ENCODE data around the gene DYNLT4.
"Not testable (repeated sequence)": the region's sequence is repeated elsewhere in the genome, so short reads cannot be mapped to it uniquely, and the experiment has no call there.

Gene DYNLT4

DNA sequence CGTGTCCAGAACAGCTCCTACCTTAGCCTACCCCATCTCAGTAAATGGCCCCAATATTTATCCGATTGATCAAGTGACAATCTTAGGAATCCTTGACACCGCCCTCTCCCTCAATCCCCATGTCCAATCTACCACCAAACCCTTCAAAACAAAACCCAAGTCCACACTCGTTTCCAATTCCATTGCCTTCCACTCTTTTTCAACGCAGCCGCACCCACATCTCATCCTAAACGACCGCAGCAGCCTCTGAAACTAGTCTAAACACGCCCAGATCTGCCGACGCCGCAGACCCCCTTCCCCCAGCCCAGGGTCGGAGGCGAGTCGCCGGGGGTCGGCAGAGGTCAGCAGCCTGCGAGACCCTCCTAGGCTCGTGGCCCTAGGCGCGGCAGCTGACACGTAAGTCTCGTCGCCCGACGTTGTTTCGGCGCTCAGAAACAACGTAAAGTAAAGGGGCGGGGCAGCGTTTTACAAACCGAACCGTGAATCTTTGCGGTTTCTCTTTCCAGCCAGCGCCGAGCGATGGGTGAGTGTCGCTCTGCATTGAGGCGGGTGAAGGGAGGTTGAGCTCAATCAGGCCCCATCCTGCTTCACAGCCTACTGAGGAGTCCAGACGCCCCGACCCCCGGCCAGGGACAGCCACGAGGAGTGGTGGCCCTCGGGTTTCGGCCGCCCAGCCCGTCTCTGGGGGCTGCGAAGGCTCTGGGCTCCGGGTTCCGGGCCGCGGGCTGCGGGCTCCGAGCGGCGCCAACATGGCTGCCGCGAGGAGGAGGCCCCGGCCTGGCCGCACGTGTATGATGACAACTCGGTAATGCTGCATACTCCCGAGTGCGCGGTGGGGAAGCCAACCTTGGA, 31.8 kb downstream of the DYNLT4 start, which contains the start of gene RPS8:
TSS of gene RPS8 (plus strand) at position 463 of the 852 bp plus-strand sequence. CDS start at position 520, 57 bp downstream.
- DNase-seq: peak; percentile 14 to 94 (median 86)

DNA sequence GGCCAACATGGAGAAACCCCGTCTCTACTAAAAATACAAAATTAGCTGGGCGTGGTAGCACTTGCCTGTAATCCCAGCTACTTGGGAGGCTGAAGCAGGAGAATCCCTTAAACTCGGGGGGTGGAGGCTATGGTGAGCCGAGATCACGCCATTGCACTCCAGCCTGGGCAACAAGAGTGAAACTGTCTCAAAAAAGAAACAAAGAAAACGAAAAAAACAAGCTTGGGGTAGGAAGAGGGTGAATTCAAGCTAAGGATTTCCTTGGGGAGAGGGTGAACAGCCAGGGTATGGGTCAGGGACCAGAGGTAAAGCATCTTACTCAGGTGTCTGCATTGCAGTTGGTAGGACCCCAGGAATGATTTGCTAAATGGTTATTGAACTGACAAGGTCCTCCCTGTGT, 40.7 kb downstream of the DYNLT4 start:
- DNase-seq: not testable (repeated sequence)

DNA sequence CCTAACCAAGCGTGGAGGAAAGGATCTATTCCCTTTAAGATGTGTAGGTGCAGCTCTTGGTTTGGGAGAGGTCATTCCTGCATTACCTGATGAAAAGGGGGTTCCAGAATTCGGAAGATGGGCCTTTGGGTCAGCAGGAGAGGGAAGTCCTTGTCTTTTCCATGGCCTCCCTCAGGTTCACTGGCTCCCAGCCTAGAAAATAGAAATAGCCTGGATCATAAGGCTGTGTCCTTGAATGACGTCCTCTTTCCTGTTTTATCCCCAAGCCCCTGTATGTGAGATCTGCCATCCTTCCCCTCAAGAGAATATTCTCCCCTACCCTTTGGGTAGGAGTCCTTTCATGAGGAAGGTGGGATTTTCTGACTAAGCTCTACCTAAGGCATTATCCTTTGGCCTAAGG, 46.3 kb downstream of the DYNLT4 start:
- no peak for DNase-seq

DNA sequence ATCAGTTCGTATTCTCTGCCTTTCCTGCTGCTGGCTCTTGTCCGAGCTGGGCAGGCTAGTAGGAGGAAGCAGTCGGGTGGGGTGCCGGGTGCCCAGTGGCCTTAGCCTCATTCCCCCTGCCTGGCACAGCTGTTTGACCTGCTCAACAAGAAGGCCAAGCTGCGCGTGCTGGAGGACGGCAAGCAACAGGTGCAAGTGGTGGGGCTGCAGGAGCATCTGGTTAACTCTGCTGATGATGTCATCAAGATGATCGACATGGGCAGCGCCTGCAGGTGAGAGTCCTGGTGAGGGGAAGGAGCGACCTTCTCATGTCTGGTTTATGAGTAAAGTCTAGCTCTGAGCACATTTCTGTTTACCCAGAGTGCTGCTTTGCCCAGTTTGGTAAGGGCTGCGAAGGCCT, 48.1 kb downstream of the DYNLT4 start:
- no peak for DNase-seq

DNA sequence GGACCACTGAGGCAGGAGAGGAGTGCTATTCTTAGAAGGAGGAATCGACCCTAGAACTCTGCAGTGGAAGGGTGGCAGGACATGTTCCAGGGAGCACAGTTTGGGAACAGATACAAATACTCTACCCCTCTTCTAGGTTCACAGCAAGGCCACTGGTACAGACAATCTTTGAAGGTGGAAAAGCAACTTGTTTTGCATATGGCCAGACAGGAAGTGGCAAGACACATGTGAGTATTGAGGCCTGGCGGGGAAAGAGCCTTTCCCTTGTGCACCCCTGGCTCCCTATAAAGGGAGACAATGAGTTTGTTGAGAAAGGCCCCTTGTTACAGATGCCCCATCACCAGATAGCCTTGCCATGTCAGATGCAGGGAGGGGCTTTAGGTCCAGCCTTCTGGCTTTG, 49.7 kb downstream of the DYNLT4 start:
- no peak for DNase-seq

Data from anterior cingulate cortex (tissue), 58 donors.